Measurements from ENCODE around the gene LEKR1. TPM values are rescaled to one million over a fixed set of nuclear protein-coding genes. Genes with fewer than 3 reads are reported as not detected.

Gene LEKR1
- total and polyA plus RNA-seq, 9 of the 15 experiments (the other 6 are each of a cell fraction or from before 2014, with no cell fraction given) = 0.76 to 1.8 (median 1.2) TPM

DNA sequence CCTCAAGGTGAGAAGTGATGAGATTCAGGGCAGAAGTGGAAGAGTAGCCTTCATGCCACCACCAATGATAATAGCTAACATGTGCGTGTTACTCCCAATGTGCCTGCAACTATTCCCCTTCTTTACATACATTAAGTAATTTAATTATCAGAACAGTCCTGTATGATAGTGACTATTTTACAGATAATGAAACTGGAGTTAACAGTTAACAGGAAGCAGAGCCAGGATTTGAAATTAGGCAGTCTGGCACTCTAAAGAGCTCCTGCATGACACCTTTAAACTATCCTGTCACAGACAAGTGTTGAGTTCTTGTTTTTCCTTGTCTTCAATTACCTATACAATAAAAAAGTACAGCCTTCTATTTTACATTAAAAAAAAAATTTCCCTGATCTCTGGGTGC, 148.8 kb downstream of the LEKR1 start:
- H3K4me1 ChIP-seq (replicated peaks in 1 of 2; ENCODE audit: control insufficient read depth in 2 of 2, insufficient read depth in 2 of 2, low read length in 2 of 2) = no peaks in the 10 kb centered on the region
- no peaks in the 10 kb centered on the region for H3K27me3 ChIP-seq (ENCODE audit: control insufficient read depth in 2 of 2, insufficient read depth in 2 of 2, low read length in 2 of 2)
- ATAC-seq = no peak
- H3K9me3 ChIP-seq (replicated peaks; ENCODE audit: control insufficient read depth, insufficient read depth, low read depth, low read length) = no peaks in the 10 kb centered on the region
- in situ Hi-C loops (cut with MboI) = no loop called here
- BruUV-seq (replicated peaks) = no TSS peak
- intact Hi-C loops (cut with micrococcal nuclease) = no loop called here
- H3K27ac ChIP-seq (ENCODE audit: extremely low read depth, low read depth, low read length) = no peak overlapping the region
- 13% methylated on average over 1 of the region's 1 CpG for WGBS (ENCODE audit: insufficient coverage, low coverage, missing lambda C conversion rate)
- CTCF ChIA-PET (ENCODE audit: low intra/inter-chr PET ratio) = no interaction called here
- no peak overlapping the region for H3K4me3 ChIP-seq
- H3K9ac ChIP-seq (ENCODE audit: insufficient read depth in 1 of 2, low read depth in 2 of 2, low read length in 2 of 2) = no peak overlapping the region
- H4K20me1 ChIP-seq (replicated peaks; ENCODE audit: control insufficient read depth, insufficient read depth, low read length) = no peaks in the 10 kb centered on the region
- no peak overlapping the region for H3K4me2 ChIP-seq (ENCODE audit: insufficient read depth, low read length)
- DNase-seq (ENCODE audit: extremely low read depth in 1 of 4, low spot score in 3 of 4) = no peak
- H2AFZ ChIP-seq (ENCODE audit: low read depth, low read length) = no peak overlapping the region
- TF ChIP-seq, protein P1, sequence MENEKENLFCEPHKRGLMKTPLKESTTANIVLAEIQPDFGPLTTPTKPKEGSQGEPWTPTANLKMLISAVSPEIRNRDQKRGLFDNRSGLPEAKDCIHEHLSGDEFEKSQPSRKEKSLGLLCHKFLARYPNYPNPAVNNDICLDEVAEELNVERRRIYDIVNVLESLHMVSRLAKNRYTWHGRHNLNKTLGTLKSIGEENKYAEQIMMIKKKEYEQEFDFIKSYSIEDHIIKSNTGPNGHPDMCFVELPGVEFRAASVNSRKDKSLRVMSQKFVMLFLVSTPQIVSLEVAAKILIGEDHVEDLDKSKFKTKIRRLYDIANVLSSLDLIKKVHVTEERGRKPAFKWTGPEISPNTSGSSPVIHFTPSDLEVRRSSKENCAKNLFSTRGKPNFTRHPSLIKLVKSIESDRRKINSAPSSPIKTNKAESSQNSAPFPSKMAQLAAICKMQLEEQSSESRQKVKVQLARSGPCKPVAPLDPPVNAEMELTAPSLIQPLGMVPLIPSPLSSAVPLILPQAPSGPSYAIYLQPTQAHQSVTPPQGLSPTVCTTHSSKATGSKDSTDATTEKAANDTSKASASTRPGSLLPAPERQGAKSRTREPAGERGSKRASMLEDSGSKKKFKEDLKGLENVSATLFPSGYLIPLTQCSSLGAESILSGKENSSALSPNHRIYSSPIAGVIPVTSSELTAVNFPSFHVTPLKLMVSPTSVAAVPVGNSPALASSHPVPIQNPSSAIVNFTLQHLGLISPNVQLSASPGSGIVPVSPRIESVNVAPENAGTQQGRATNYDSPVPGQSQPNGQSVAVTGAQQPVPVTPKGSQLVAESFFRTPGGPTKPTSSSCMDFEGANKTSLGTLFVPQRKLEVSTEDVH (IDR thresholded peaks at IDR 0.05; ENCODE audit: low read depth, partially characterized antibody) = no peak
- TF ChIP-seq OTX1 (CRISPR knock-in tag; IDR thresholded peaks at IDR 0.05) (no peak), SMARCB1 (IDR thresholded peaks at IDR 0.05; ENCODE audit: insufficient read length, low read depth) (no peak), NFE2 (IDR thresholded peaks at IDR 0.05; ENCODE audit: low read depth) (no peak), NELFE (IDR thresholded peaks at IDR 0.05; ENCODE audit: insufficient read depth, insufficient read length) (no peak), MYBL2 (IDR thresholded peaks at IDR 0.05; ENCODE audit: low read depth) (no peak), MYBL2 (CRISPR knock-in tag; IDR thresholded peaks at IDR 0.05; ENCODE audit: borderline replicate concordance) (no peak), RFX5 (IDR thresholded peaks at IDR 0.05; ENCODE audit: low read depth, low read length) (no peak), ZNF146 (CRISPR knock-in tag; IDR thresholded peaks at IDR 0.05; ENCODE audit: unreplicated experiment) (no peak), ZNF316 (IDR thresholded peaks at IDR 0.05) (no peak), ZNF586 (CRISPR knock-in tag; conservative IDR thresholded peaks at IDR 0.05) (no peak), FOXJ2 (tag; IDR thresholded peaks at IDR 0.05) (no peak), KLF6 (CRISPR knock-in tag; IDR thresholded peaks at IDR 0.05; ENCODE audit: borderline replicate concordance) (no peak), ATF2 (CRISPR knock-in tag; IDR thresholded peaks at IDR 0.05) (no peak), LCOR (CRISPR knock-in tag; IDR thresholded peaks at IDR 0.05) (no peak)
- TF ChIP-seq, protein P2, sequence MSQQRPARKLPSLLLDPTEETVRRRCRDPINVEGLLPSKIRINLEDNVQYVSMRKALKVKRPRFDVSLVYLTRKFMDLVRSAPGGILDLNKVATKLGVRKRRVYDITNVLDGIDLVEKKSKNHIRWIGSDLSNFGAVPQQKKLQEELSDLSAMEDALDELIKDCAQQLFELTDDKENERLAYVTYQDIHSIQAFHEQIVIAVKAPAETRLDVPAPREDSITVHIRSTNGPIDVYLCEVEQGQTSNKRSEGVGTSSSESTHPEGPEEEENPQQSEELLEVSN (IDR thresholded peaks at IDR 0.05; ENCODE audit: borderline replicate concordance in 1 of 2, extremely low read depth in 1 of 2, insufficient read depth in 1 of 2, insufficient read length in 1 of 2, low read depth in 1 of 2, low read length in 1 of 2, poor library complexity in 1 of 2, severe bottlenecking in 1 of 2) = no peak
- FAIRE-seq = no peak
- H3K36me3 ChIP-seq (ENCODE audit: control insufficient read depth, insufficient read depth, low read length) = no peaks in the 10 kb centered on the region
- no peaks in the 10 kb centered on the region for H3K79me2 ChIP-seq (ENCODE audit: control insufficient read depth, insufficient read depth, low read length)
- POLR2A ChIA-PET = interaction anchor here (0.7 to 1.2 kb wide), 3 partner anchors 10 to 71 kb away, joined by 3 to 4 read pairs (median 3); no protein-coding TSS in a partner anchor
- H3K9me1 ChIP-seq (ENCODE audit: control insufficient read depth, insufficient read depth, low read length) = no peaks in the 10 kb centered on the region

Measured in K562 (cell line).